GM12878 (cell line): Measurements from ENCODE around the gene GCKR. TPM values are rescaled to one million over a fixed set of nuclear protein-coding genes. Genes with fewer than 3 reads are reported as not detected.

Experiments used
- ATAC-seq: fragments of 200-7000 bp; cut with Tn5 transposase; 3 replicates; pipeline ENCODE4 v1.9.1; 2020; ENCODE audit warnings: mild to moderate bottlenecking, moderate library complexity
- BruUV-seq: library from RNA; stranded (reverse); fragments of 400-500 nt; replicated peaks from 2 replicates; lab custom pipeline; 2021; lab: Mats Ljungman, UMichigan
- CTCF ChIA-PET: fragments of 300-600 bp; sonication (Branson Sonifier 250); formaldehyde crosslinking; extraction: SDS; loops from one replicate; lab custom pipeline; 2021; ENCODE audit warnings: inconsistent platforms; lab: Yijun Ruan, JAX
- POLR2A ChIA-PET: fragments of 350-600 bp; formaldehyde crosslinking; extraction: SDS; loops from one replicate; lab custom pipeline; 2021; ENCODE audit warnings: inconsistent platforms; lab: Charles Lee
- RAD21 ChIA-PET: fragments of 300-600 bp; sonication (Branson Sonifier 250); formaldehyde crosslinking; loops from one replicate; lab custom pipeline; 2023; ENCODE audit warnings: antibody characterized with exemption; ENCODE audit not compliant: unreplicated experiment; lab: Charles Lee
- SMC1A ChIA-PET: fragments of 300-600 bp; sonication (Branson Sonifier 250); formaldehyde crosslinking; loops from one replicate; lab custom pipeline; 2023; ENCODE audit not compliant: unreplicated experiment, uncharacterized antibody; lab: Charles Lee
- DNase-seq: peaks from one replicate; pipeline ENCODE4 v3.0.0-alpha.2; 2011; ENCODE audit warnings: low read depth, low spot score
- FAIRE-seq: peaks from 3 replicates; lab custom pipeline; 2011; peaks lifted over from hg19 to GRCh38; lab: Jason Lieb, UNC
- H2AFZ ChIP-seq: 2 replicates; pipeline ENCODE4 v1.6.0; 2011; ENCODE audit warnings: low read depth, low read length, control low read depth; ENCODE audit not compliant: control insufficient read depth
- H3K27ac ChIP-seq: 2 replicates; pipeline ENCODE4 v1.5.1; 2011; ENCODE audit warnings: control low read depth; ENCODE audit not compliant: control insufficient read depth, insufficient read depth
- H3K27me3 ChIP-seq, 2 experiments: replicated peaks in 1 of 2; 2 replicates each; pipeline versions ENCODE4 v1.6.0 to v1.6.1; 2011; ENCODE audit warnings: low read length in 1 of 2; ENCODE audit not compliant: control insufficient read depth in 2 of 2, insufficient read depth in 2 of 2
- H3K36me3 ChIP-seq, 2 experiments: 2 replicates each; pipeline ENCODE4 v1.5.1; 2011; ENCODE audit warnings: low read length in 1 of 2; ENCODE audit not compliant: control insufficient read depth in 2 of 2, insufficient read depth in 2 of 2
- H3K4me1 ChIP-seq: 2 replicates; pipeline ENCODE4 v1.6.1; 2011; ENCODE audit warnings: mild to moderate bottlenecking, low read length, moderate library complexity, mixed read lengths; ENCODE audit not compliant: control insufficient read depth, insufficient read depth
- H3K4me2 ChIP-seq: 2 replicates; pipeline ENCODE4 v1.6.0; 2011; ENCODE audit warnings: control low read depth; ENCODE audit not compliant: control insufficient read depth, insufficient read depth
- H3K4me3 ChIP-seq: fragments of 200-600 bp; sonication (generic); 2 replicates; pipeline ENCODE4 v1.5.1; 2016
- H3K79me2 ChIP-seq: 2 replicates; pipeline ENCODE4 v1.6.0; 2011; ENCODE audit warnings: low read length; ENCODE audit not compliant: control insufficient read depth, insufficient read depth
- H3K9ac ChIP-seq: 2 replicates; pipeline ENCODE4 v1.8.0; 2011; ENCODE audit warnings: low read length, control low read depth, mixed read lengths; ENCODE audit not compliant: control insufficient read depth, insufficient read depth
- H3K9me3 ChIP-seq: replicated peaks from 3 replicates; pipeline ENCODE4 v1.5.1; 2011; ENCODE audit warnings: mild to moderate bottlenecking, low read length; ENCODE audit not compliant: control insufficient read depth, insufficient read depth
- H4K20me1 ChIP-seq: 2 replicates; pipeline ENCODE4 v1.6.0; 2011; ENCODE audit not compliant: control insufficient read depth, insufficient read depth
- ATF3 ChIP-seq: IDR thresholded peaks from 2 replicates; pipeline ENCODE4 v1.6.1; 2011; ENCODE audit warnings: low read depth, mild to moderate bottlenecking, low read length, moderate library complexity, borderline replicate concordance; ENCODE audit errors: extremely low read depth
- BACH1 ChIP-seq: fragments of 450-650 bp; IDR thresholded peaks from 2 replicates; pipeline ENCODE4 v1.6.1; 2017; ENCODE audit warnings: mild to moderate bottlenecking, borderline replicate concordance
- BMI1 ChIP-seq: fragments of 450-650 bp; IDR thresholded peaks from 2 replicates; pipeline ENCODE4 v1.6.1; 2016; ENCODE audit warnings: mild to moderate bottlenecking, moderate library complexity, borderline replicate concordance
- CHD2 ChIP-seq: IDR thresholded peaks from 2 replicates; pipeline ENCODE4 v1.6.1; 2011; ENCODE audit warnings: low read depth, low read length, improper control_type of control experiment, borderline replicate concordance
- CREM ChIP-seq: IDR thresholded peaks from 2 replicates; pipeline ENCODE4 v1.6.1; 2014; ENCODE audit warnings: antibody characterized with exemption, low read depth
- EGR1 ChIP-seq, 2 experiments: IDR thresholded peaks; 1 replicate in 1 of 2; 2 replicates in 1 of 2; pipeline ENCODE4 v1.6.1; 2011 to 2012; ENCODE audit warnings: low read depth in 2 of 2, low read length in 2 of 2, borderline replicate concordance in 1 of 2, mild to moderate bottlenecking in 1 of 2, moderate library complexity in 1 of 2
- HDGF ChIP-seq: fragments of 450-650 bp; IDR thresholded peaks from 2 replicates; pipeline ENCODE4 v1.6.1; 2016; ENCODE audit warnings: antibody characterized with exemption
- PKNOX1 ChIP-seq: fragments of 450-650 bp; IDR thresholded peaks from 2 replicates; pipeline ENCODE4 v1.6.1; 2016; ENCODE audit warnings: mild to moderate bottlenecking
- POLR2AphosphoS2 ChIP-seq: IDR thresholded peaks from 2 replicates; pipeline ENCODE4 v1.6.1; 2011; ENCODE audit warnings: low read depth, mild to moderate bottlenecking, low read length, improper control_type of control experiment, moderate library complexity
- POU2F2 ChIP-seq: IDR thresholded peaks from 3 replicates; pipeline ENCODE4 v1.6.1; 2011; ENCODE audit warnings: low read depth, mild to moderate bottlenecking, low read length, borderline replicate concordance
- RCOR1 ChIP-seq: conservative IDR thresholded peaks from 2 replicates; pipeline ENCODE4 v1.6.1; 2012; ENCODE audit warnings: low read depth, low read length, improper control_type of control experiment
- REST ChIP-seq: IDR thresholded peaks from 2 replicates; pipeline ENCODE4 v1.6.1; 2012; ENCODE audit warnings: mild to moderate bottlenecking, low read depth, low read length
- RFX5 ChIP-seq: IDR thresholded peaks from 2 replicates; pipeline ENCODE4 v1.6.1; 2011; ENCODE audit warnings: low read depth, low read length, improper control_type of control experiment
- RUNX3 ChIP-seq: IDR thresholded peaks from 2 replicates; pipeline ENCODE4 v1.6.1; 2012; ENCODE audit warnings: low read length, inconsistent platforms
- SIN3A ChIP-seq: IDR thresholded peaks from 2 replicates; pipeline ENCODE4 v1.6.1; 2012; ENCODE audit warnings: low read depth, low read length, improper control_type of control experiment
- TARDBP ChIP-seq: IDR thresholded peaks from 2 replicates; pipeline ENCODE4 v1.6.1; 2016; ENCODE audit warnings: borderline replicate concordance
- WGBS: methylation state at CpG from one replicate; pipeline ENCODE4 v1.1.6; 2016; ENCODE audit warnings: low lambda C conversion rate; ENCODE audit not compliant: insufficient replicate concordance, insufficient coverage; ENCODE audit errors: missing lambda C conversion rate; 5-methylcytosine and 5-hydroxymethylcytosine counted together
- in situ Hi-C: fragments of 300-500 bp; cut with MboI; formaldehyde crosslinking; loops from 9 replicates; pipeline ENCODE4 v1.14.3; 2018; ENCODE audit warnings: mixed read lengths
- intact Hi-C: fragments of 100-400 bp; cut with micrococcal nuclease; formaldehyde crosslinking; loops from one replicate; pipeline ENCODE4 v1.14.2; 2022; ENCODE audit not compliant: unreplicated experiment
- polyA plus RNA-seq, 11 experiments: library from polyadenylated mRNA; depleted of rRNA in 4 of 11; unstranded in 6 of 11; stranded (reverse) in 5 of 11; fragments of >200 nt; fragmentation: Nextera tagmentation in 4 of 11; fragmentation: Illumina TruSeq in 1 of 11; extraction: Ambion mirVana in 4 of 11; extraction: Trizol in 1 of 11; gene quantifications; 1 replicate in 1 of 11; 2 replicates in 10 of 11; pipeline versions ENCODE4 v1.2.1 to v1.2.3, GENCODE V29; 2011 to 2016; ENCODE audit warnings: inconsistent platforms in 2 of 11, missing spikeins in 2 of 11, low read depth in 1 of 11
- total RNA-seq, 4 experiments: library from RNA; depleted of rRNA in 3 of 4; stranded (reverse); fragments of >200 nt in 3 of 4; fragmentation: Illumina TruSeq in 1 of 4; extraction: Trizol in 1 of 4; gene quantifications; 2 replicates each; pipeline versions ENCODE4 v1.2.1 to v1.2.3, GENCODE V29; 2013 to 2021

GCKR gene
- total and polyA plus RNA-seq, 10 of the 15 experiments (the other 5 are each of a cell fraction or from before 2014, with no cell fraction given): not detected

- POLR2A ChIA-PET: no interaction called here
- BruUV-seq: no TSS peak
- CTCF ChIA-PET: interaction anchor here (0.6 kb wide), 3 partner anchors 37 to 1542 kb away, joined by 3 to 5 read pairs (median 3); no protein-coding TSS in a partner anchor
- 9% methylated on average over 43 of the region's 43 CpGs for WGBS
- H3K4me2 ChIP-seq: peak within 1 kb of the TSS; percentile 77
- in situ Hi-C loops (no loop called here), intact Hi-C loops (loop anchor here (10.0 kb wide), 1 partner anchor 175 kb away; the partner anchor contains the start of genes SLC4A1AP and SUPT7L)
- H2AFZ ChIP-seq: peak within 1 kb of the TSS; percentile 96
- H3K36me3 ChIP-seq: no peaks in the 10 kb centered on the region
- RAD21 ChIA-PET: no interaction called here
- SMC1A ChIA-PET: no interaction called here
- H3K9ac ChIP-seq: 0 out of 2 replicates have a peak within 1 kb of the TSS, but pooled peaks have one; percentile 7
- H3K4me3 ChIP-seq: peak within 1 kb of the TSS; percentile 65
- H3K79me2 ChIP-seq: no peaks in the 10 kb centered on the region
- H3K27me3 ChIP-seq: peaks cover 4 to 6% of the 10 kb centered on the region in 2 experiments; a peak in 2 of 4 replicates
- peak; percentile 95 for DNase-seq
- no peaks in the 10 kb centered on the region for H3K9me3 ChIP-seq
- ATAC-seq: peak; percentile 97
- FAIRE-seq: peak; percentile 99
- H3K27ac ChIP-seq: no peak within 1 kb of the TSS
- H3K4me1 ChIP-seq: peaks cover 3% of the 10 kb centered on the region; the same call in 1 of the 2 replicates
- no peaks in the 10 kb centered on the region for H4K20me1 ChIP-seq
- TF ChIP-seq RUNX3 (peak; percentile 75), HDGF (peak; percentile 57; the same call in 1 of the 2 replicates), PKNOX1 (peak; percentile 81; the same call in 1 of the 2 replicates), REST (no peak), ATF3 (peak; percentile 81; the same call in 1 of the 2 replicates), EGR1 (IDR thresholded peaks at IDR 0.05; ENCODE audit: borderline replicate concordance in 1 of 2, low read depth in 2 of 2, low read length in 2 of 2) (peak in 1 of 2 experiments; percentile 85; a peak in 1 of 3 replicates), RFX5 (peak; percentile 31; the same call in 1 of the 2 replicates), RCOR1 (peak; percentile 37; the same call in 1 of the 2 replicates), BMI1 (peak; percentile 78), SIN3A (peak; percentile 86; the same call in 1 of the 2 replicates), POLR2AphosphoS2 (0 out of 2 replicates have a peak, but pooled peaks have one; percentile 43), CREM (peak; percentile 99), TARDBP (no peak), POU2F2 (peak; percentile 76; the same call in 2 of the 3 replicates), BACH1 (no peak), CHD2 (0 out of 2 replicates have a peak, but pooled peaks have one; percentile 30)
Observed at GRCh38 chr2:27489498-27490397, 6.9 kb upstream of the GCKR start, which contains the start of gene IFT172. IFT172 (minus strand) TSS chr2:27489743; CDS start chr2:27489653, 90 bp downstream.
